GM19455 (cell line): Measurements from ENCODE around the gene ADGRD1.
"Not testable (repeated sequence)": the region's sequence is repeated elsewhere in the genome, so short reads cannot be mapped to it uniquely, and the experiment has no call there.

Source experiments
- ATAC-seq: cut with Tn5 transposase; IDR thresholded peaks from one replicate; pipeline ENCODE4 v1.9.1; 2021; ENCODE audit not compliant: unreplicated experiment

The ADGRD1 gene

DNA sequence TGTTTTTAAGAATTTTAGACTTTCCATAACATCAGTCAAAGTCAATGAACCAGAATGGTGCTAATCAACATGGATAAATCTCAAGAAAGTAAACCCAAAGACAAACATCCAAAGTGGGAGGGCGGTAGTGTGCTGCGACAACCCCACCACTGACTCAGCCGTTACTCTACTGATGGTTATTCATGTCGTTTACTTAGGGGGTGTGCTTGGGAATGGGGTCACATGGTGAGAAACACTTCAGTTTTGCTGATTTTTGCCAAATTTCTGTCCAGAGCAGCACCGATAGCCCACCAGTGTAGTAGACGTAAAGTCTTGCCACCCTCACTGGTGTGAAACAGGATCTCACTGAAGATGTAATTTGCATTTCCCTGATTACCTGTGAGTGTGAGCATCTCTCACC, 99.9 kb downstream of the ADGRD1 start:
- no peak for ATAC-seq

GRCh38 chr12:131054345-131055092, 100.8 kb downstream of the ADGRD1 start:
- ATAC-seq, result no peak

DNA sequence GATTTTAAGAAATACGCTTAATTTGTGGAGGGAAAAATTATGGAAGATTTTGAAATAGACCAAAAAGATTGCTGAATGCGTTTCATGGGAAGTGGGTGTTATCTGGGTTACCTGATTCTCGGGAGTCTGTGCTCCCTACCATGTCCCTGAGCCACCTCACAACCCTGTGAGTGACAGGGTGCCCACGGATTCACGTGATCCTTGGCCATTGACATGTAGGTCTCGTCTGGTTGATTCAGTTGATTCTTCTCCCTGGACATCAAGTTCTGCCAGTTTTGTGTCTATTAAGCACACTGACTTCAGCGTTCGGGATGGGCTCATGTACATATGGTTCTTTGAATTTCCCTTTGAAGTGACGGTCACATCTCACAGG, 101.4 kb downstream of the ADGRD1 start:
- ATAC-seq, result no peak

DNA sequence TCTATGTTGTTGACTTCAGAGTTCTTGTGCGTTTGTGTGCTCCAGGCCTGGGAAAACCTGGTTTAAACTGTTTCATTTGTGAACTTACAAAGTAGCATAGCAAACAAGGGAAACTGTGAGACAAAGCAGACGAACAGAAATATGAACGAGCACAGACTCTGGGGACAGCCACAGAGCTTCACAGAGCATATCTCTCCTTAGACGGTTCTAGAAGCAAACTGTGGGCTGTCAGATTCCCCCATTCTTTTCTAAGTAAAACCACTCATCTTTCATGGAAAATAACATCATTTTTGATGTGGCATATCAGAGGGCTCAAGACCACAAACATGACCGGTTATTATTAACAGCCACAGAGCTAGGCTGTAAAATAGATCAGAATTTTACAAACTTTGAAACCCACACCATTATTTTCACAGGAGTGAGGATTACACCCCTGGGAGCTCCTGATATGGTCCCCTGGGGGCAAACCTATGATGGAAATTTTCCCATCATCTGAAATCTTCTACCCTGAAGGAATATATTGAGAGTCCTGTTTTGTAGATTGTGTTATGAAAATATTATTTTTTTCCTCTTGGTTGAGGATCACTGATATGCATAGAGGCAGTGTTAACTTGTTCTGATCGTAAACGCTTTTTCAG, 102.0 kb downstream of the ADGRD1 start:
- ATAC-seq, result no peak

DNA sequence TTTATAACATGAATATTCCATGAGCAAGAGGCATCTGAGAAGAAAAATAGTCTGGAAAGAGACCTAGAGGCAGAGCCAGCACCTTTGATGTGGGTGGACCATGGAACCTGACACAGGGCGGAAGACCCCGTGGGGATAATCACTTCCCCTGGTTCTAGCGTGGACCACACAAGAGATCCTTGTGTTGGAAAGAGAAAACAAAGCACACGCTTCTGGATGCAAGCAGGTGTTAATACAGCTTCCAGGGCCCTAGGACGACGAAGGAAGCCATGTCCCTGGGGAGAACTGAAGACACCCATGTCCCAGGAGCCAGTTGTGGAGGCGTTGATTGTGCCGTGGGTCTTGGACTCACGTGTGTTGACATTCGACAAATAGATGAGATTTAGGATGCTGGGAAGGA, 102.9 kb downstream of the ADGRD1 start:
- ATAC-seq, result no peak

DNA sequence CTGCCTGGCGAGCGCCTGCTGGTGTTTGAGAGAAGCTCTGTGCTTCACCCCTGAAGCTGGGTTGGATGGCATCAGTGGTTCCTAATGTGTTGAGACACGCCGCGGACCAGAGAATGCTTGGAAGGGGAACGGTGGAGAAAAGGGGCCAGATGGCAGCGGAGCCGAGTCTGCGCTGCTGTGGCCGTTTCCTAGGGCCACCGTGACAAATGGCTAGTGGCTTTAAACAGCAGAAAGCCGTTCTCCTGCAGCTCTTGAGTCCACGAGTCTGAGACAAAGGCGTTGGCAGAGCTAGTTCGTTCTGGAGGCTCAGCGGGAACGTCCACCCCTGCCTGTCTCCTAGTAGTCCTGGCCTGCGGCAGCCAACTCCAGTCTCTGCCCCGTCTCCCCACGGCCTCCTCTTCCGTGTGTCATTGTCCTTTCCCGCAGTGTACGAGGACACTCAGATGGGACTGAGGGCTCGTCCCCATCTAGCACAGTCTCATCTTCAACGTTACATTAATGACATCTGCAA, 103.6 kb downstream of the ADGRD1 start:
- ATAC-seq, result no peak

- ATAC-seq, result no peak
Observed at GRCh38 chr12:131057722-131058515, 104.2 kb downstream of the ADGRD1 start.

DNA sequence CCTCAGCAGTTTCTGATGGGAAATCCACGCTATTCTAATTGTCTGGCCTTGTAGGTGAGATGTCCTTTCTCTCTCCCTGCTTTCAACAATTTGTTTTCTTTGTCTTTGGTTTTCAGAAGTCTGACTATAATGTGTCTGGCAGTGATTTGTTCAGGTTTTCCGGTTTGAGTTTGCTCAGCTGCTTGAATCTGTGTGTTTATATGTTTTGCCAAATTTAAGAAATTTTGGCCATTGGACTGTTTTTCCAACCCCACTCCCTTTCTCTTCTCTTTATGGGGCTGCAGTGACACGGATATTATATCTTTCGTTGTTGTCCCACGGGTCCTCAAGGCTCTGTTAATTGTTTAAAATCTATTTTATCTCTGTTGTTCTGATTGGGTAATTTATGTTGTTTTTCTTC, 105.0 kb downstream of the ADGRD1 start:
- no peak for ATAC-seq

DNA sequence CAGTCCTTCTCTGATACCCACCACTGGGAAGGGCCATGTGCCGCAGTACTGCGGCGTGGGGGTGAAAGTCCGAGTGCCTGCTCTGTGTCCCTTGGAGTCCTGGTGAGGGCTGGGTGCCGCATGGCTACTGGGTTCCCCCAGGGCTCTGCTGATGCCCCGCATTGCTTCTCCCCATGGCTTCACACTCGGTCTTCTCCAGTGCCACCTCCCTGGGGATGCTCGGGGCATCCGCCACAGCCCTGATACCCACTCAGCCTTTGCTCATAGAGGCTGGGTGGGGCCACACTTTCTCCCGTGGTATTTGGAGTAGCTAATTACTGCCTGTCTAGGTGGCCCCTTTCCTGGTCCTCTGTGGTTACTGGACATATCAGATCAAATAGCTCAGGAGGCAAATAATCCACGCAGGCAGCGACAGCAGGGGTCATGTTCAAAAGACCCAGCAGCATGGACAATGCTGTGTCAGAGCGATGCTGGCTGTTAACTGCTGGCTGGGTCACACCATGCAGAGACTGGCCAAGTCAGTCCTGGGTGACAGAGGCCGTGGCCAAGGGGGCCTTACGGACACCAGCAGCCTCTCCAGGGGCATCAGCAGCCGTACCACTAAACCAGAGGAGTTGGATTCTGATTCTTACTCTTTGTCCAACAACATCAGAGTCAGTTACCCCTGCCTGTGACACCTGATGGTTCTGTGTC, 106.5 kb downstream of the ADGRD1 start:
- ATAC-seq, result no peak

DNA sequence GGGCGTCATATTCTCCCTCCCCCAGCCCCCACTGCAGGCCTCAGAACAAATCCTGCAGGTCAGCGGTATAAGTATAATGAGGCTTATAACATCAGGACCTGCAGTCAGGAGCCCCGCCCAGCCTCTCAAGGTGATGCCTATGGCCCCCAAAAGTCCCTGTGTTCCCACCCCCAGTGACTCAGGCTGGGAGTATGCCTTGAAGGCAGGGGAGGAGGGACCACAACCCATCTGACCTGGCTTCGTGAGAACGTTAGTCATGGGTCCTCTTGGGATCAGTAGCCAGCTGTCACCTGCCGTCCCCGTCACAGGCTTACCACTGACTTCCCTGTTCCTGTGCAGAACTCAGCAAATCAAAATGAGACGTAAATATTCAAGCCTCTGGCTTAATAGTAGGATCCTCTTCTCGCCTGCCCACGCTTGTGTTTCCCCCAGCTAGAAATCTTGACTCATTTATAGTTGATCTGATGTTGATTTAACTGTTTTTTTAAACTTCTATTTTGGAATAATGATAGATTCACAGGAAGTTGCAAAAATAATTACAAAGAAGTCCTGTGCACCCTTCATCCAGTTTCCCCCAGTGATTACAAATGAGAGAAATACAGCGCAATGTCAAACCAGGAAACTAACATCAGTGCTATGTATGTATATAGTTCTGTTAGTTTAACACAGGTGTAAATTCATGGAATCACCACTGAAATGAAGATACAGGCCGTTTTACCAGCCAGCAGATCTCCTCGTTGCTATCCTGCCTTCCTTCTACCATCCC, 107.5 kb downstream of the ADGRD1 start:
- no peak for ATAC-seq

GRCh38 chr12:131063413-131063812, 109.7 kb downstream of the ADGRD1 start:
- no peak for ATAC-seq

GRCh38 chr12:131063960-131064359, 110.3 kb downstream of the ADGRD1 start:
- ATAC-seq, result no peak

DNA sequence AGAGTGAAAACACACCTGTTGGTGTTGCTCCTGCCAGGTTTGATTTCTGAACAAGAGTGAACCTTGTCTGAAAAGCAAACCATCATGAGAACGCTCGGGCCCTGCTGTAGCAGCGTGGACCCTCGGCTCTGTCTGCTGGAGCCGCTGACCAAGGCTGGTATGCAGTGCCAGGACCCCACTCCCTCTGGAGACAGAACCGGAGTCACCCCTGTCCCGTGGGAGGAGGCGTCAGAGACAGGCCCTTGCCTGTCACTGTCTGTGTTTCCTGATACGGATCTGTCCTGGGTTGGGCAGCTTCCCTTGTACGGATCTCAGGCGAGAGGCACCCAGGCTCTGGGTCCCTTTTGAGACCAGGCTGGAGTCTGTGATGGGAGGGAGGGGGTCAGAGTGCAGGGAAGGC, 111.6 kb downstream of the ADGRD1 start:
- ATAC-seq, result no peak

DNA sequence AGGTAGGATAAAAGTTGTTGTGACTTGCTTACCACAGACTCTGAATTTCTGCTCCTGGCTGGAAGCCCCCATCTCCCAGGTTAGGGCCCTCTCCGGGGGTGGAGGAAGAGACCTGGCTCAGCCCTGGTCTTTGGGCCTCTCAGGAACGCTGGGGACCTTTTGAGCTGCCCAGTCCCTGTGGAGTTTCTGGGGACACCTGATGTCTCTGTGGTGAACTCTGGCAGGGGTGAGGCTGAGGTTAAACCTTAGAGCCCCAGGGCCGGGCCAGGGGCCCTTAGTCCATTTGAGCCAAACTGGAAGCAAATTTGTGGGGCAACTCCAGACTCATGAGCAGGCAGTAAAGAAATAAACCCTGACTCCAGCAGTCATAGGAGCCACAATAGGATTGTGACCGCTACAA, 112.1 kb downstream of the ADGRD1 start:
- no peak for ATAC-seq

DNA sequence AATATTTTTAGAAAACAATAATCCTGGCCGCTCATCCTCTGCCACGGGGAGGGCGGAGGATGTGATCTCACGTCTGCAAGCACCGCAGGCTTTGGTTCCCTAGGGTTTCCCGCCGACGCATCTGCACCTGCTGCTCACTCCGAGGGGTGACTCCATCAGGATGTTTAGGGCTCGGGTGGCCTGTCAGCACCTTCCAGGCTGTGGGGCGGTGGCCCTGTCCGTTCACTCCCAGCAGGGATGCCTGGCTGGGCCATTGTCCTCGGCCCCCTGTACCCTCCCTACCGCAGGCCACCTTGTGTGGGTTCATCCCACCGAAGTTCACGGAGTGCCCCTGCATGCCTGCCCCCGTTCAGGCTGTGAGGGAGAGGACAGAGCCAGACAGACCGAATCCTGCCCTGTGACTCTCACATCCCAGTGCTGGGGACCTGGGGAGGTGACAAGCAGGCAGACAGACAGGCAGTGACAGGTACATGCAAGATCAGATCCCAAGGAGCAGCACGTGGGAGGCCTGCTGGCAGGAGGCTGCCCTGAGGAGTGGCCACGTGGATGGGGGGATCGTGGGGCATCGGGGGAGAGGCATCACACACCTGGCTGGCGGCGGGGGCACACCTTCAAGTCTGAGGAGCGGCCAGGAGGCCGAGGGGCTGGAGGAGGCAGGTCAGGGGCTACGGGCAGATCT, 112.6 kb downstream of the ADGRD1 start:
- no peak for ATAC-seq

DNA sequence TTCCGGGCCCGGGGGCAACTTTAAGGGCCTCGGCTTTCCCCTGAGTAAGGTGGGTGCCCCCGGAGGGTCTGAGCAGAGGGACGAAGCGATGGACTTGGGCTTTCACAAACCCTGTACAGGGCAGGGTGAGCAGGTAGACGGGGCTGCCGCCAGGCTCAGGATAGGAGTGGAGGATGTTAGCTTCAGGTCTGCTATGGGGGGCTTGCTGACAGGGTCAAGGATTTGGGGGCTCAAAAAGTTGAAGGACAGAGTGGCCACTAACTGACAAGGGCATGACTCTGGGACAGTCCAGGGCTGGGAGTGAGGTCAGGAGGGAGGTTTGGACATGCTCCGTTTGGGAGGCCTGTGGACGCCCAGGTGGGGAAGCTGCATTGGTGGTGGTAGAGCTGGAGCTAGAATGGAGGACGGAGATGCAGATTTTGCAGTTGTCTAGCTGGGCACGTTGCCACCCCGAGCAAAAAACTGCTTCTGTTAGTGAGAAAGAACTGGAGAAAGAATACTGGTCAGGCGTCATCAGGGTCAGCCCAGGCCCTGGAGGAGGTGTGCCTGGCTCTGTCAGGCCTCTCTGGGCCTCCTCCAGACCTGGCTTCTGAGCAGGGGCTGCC, 113.3 kb downstream of the ADGRD1 start:
- no peak for ATAC-seq

- ATAC-seq, result no peak
Observed at GRCh38 chr12:131067981-131068851, 114.5 kb downstream of the ADGRD1 start.

- not testable (repeated sequence) for ATAC-seq
Observed at GRCh38 chr12:131068926-131069720, 115.4 kb downstream of the ADGRD1 start.
